GM10248 (cell line): ENCODE results near the gene HOXA2.

Experiments
- CTCF ChIA-PET: fragments of 300-600 bp; sonication (Branson Sonifier 250); formaldehyde crosslinking; extraction: SDS; loops from one replicate; lab custom pipeline; 2021; ENCODE audit warnings: antibody characterized with exemption; lab: Yijun Ruan, JAX
- POLR2A ChIA-PET: fragments of 350-650 bp; sonication (Branson Sonifier 250); formaldehyde crosslinking; extraction: SDS; loops from one replicate; lab custom pipeline; 2020; ENCODE audit warnings: antibody characterized with exemption; lab: Yijun Ruan, JAX
- DNase-seq: peaks from one replicate; pipeline ENCODE4 v3.0.0; 2012; ENCODE audit errors: extremely low spot score
- TF ChIP-seq, protein P1 (sequence below): IDR thresholded peaks from 2 replicates; pipeline ENCODE4 v1.5.1; 2012; ENCODE audit warnings: mild to moderate bottlenecking, low read depth; ENCODE audit errors: extremely low read depth, missing control alignments, control extremely low read depth

HOXA2 gene

DNA sequence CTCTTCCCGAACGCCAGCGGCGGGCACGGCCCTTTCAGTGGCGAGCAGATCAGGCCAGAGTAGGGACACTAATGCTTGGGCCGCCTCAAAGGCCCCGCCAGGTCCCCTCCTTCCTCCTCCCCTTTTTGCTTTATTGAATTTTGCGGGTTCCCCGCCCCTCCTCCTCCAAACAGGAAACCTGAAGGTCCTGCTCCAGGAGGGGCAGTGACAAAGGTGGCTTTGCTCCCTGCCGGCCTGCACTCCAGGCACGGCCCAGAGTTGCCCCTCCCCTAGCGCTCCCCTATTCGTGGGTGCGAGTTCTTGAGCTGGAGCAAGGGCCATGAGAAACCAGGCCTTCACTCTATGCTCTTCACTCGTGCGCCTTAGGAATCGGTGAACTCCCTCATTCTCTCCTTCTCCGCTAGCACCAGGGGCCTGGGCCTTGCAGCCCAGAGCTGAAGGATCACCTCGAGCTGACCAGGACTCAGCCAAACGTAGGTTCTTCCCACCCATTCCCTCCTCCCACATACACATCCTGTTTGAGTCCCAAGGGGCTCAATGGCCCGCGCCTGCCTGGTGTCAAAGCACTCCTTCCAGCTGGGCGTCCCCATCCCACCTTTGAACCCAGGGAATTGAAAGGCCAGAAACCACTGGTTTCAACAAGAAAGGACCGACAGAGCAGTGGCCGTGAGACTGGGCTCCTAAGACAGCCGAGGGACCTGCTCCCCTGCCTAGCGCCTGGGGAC is 45.7 kb upstream of the HOXA2 start:
- ChIA-PET CTCF (interaction anchor here (0.7 to 5.8 kb wide), 7 partner anchors 14 to 771 kb away, joined by 3 to 59 read pairs (median 6); no protein-coding TSS in a partner anchor), POLR2A (no interaction called here)
- TF ChIP-seq, protein P1, sequence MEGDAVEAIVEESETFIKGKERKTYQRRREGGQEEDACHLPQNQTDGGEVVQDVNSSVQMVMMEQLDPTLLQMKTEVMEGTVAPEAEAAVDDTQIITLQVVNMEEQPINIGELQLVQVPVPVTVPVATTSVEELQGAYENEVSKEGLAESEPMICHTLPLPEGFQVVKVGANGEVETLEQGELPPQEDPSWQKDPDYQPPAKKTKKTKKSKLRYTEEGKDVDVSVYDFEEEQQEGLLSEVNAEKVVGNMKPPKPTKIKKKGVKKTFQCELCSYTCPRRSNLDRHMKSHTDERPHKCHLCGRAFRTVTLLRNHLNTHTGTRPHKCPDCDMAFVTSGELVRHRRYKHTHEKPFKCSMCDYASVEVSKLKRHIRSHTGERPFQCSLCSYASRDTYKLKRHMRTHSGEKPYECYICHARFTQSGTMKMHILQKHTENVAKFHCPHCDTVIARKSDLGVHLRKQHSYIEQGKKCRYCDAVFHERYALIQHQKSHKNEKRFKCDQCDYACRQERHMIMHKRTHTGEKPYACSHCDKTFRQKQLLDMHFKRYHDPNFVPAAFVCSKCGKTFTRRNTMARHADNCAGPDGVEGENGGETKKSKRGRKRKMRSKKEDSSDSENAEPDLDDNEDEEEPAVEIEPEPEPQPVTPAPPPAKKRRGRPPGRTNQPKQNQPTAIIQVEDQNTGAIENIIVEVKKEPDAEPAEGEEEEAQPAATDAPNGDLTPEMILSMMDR: no peak
- DNase-seq: no peak

DNA sequence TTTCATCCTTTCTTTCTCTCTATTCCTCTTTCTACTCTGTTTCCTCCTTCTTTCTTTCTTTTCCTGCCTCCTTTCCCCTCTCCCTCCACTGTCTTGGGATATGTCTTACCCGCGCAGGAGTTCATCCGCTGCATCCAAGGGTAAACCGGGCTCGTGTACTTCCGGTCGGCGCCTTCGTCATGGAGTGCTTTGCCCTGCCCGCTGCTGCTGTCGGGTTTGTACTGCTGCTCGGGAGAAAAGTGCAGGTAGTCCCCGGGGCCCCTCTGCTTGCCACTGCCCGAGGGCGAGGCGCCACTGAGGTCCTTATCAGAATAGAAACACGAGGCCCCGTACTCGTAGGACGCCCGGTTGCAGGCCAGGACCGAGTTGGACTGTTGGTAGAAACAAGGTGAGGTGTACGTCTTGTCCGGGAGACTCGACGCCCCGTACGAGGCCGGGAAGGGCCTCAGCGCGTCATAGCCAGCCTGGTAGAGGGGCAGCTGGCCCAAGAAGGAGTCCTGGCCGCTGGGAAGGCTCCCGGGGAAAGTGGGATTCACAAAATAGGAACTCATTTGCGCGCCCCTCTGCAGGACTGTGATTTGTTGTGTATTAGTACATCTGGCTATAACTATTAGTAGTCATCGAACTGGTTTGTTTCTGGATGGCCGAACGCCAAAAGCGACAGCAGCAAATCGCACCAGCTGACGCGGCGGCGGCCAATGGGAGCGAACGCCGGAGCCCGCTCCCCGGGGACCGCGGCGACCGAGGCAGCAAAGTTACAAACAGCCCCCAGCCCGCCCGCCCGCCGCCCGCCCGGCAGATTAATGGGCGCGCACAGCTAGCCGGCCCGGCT is 44.9 kb upstream of the HOXA2 start, which contains the start of gene HOXA6:
Gene HOXA6 (minus strand): TSS at position 576 of the 832 bp plus-strand sequence. CDS start 25 bp downstream, at position 551.
- POLR2A ChIA-PET: no interaction called here
- CTCF ChIA-PET: interaction anchor here (0.7 to 5.8 kb wide), 3 partner anchors 15 to 772 kb away, joined by 3 to 59 read pairs (median 3); no protein-coding TSS in a partner anchor
- TF ChIP-seq, protein P1: no peak
- DNase-seq: no peak

DNA sequence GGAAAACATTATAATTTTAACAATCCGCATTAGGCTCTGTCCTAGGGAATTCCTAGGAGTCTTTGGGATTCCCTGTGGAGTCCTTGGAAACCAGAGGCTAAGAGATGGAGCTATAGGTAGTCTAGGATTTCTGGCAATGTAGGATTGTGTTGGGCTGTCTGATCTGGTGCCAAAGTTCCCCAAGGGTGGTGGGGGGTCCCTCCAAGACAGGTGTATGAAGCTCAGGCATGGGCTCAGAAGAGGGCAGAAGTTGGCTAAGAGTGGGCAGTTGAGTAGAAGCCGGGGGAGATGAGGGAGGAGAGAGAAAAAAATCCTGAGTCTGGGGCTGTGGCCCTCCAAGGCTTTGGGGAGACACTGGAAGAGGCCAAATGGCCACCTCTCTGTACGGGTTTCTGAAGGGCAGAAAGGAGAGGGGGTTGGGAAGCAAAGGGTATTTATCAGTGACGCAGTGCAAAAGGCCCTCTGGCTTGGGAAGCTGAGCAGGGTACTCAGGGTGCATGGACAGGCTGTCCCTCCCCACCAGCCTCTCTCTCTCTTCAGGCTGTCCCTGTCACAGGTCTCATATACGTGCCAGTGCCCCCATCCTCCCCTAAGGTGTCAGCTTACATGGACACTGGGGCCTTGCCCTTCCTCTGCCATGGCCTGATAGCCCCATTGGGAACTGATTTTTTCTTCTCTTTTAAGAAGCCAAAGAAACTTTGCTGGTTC is 44.2 kb upstream of the HOXA2 start:
- POLR2A ChIA-PET: no interaction called here
- CTCF ChIA-PET: no interaction called here
- no peak for DNase-seq
- TF ChIP-seq, protein P1: no peak

DNA sequence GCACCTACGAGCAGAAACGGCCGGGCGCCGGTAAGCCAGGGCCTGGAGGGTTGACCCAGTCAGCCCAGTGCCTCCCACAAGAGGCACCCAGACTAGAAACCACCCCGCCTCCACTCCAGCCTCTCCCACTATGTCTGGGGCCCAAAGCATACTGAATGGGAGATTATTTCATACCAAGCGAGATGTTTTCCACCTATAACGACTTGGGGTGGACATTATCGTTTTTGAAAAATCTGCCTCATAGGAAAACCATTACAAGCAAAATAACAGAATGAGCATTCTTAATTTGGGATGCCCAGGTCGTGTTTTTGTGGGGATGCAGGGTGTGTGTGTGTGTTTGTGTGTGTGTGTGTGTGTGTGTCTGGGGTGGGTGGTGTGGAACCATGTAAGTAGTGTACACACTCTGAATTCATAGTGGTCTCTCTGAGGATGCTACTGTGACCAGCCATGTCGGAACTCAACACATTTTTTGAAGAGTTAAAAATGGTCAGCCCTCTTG is 43.5 kb upstream of the HOXA2 start:
- no peak for DNase-seq
- TF ChIP-seq, protein P1: no peak
- POLR2A ChIA-PET: no interaction called here
- CTCF ChIA-PET: no interaction called here

DNA sequence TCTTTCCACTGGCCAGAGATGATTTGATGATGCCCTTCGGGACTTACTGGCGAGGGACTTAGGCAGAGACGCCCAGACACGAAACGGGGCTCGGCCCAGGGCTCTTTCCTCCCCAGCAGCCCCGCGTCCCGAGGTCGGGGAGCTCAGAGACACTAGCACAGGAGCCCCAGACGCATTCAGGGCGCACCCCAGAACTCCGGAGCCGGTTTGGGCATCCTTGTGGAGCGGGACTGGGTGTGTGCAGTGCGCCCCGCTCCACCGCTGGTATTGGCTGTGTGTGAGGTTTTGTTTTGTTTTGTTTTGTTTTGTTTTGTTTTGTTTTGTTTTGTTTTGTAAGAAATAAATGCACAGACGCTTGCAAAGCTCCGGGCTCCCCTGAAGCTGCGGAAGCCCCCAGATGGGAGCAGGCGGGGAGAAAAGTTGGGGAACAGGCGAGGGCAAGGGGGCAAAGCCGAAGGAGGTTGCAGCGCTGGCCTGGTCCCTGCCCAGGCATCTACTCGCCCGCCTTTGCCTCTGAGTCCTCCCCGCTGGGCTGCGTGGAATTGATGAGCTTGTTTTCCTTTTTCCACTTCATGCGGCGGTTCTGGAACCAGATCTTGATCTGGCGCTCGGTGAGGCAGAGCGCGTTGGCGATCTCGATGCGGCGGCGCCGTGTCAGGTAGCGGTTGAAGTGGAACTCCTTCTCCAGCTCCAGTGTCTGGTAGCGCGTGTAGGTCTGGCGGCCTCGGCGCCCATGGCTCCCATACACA is 42.9 kb upstream of the HOXA2 start:
- TF ChIP-seq, protein P1: no peak
- CTCF ChIA-PET: interaction anchor here (1.0 to 1.8 kb wide), 2 partner anchors 14 to 464 kb away, joined by 3 to 6 read pairs; no protein-coding TSS in a partner anchor
- no peak for DNase-seq
- POLR2A ChIA-PET: no interaction called here
